HG03095 (cell line): ENCODE results near the gene ZNF224.
A peak's percentile ranks its signal among the peaks of the same experiment; 100 is the strongest.

ENCODE experiments used
- ATAC-seq: cut with Tn5 transposase; IDR thresholded peaks from one replicate; pipeline ENCODE4 v1.9.1; 2021; ENCODE audit warnings: moderate library complexity; ENCODE audit not compliant: unreplicated experiment

The ZNF224 gene

GRCh38 chr19:44093931-44094765 lies at the start of gene ZNF224:
TSS of gene ZNF224 (plus strand) at chr19:44094361. CDS start at chr19:44097874, 3,513 bp downstream.
- peak; percentile 76 for ATAC-seq

GRCh38 chr19:44050740-44051649 lies 43.2 kb upstream of the ZNF224 start:
- ATAC-seq: no peak

- ATAC-seq: no peak
Observed at GRCh38 chr19:44051650-44052402, 42.3 kb upstream of the ZNF224 start, which contains the start of gene ZNF223. TSS of gene ZNF223 (plus strand) at chr19:44052036. CDS start at chr19:44055177, 3,141 bp downstream.

GRCh38 chr19:44055870-44056269 lies 38.3 kb upstream of the ZNF224 start:
- no peak for ATAC-seq

GRCh38 chr19:44059229-44059628 lies 34.9 kb upstream of the ZNF224 start:
- ATAC-seq: no peak

GRCh38 chr19:44061038-44061437 lies 33.1 kb upstream of the ZNF224 start:
- no peak for ATAC-seq

- ATAC-seq: no peak
Observed at GRCh38 chr19:44066305-44066704, 27.9 kb upstream of the ZNF224 start.

- ATAC-seq: no peak
Observed at GRCh38 chr19:44069415-44069814, 24.7 kb upstream of the ZNF224 start.

- ATAC-seq: peak; percentile 95
Observed at GRCh38 chr19:44071824-44072542, 22.2 kb upstream of the ZNF224 start, which contains the start of gene ZNF284. TSS of gene ZNF284 (plus strand) at chr19:44072159. CDS start at chr19:44076390, 4,231 bp downstream.

- no peak for ATAC-seq
Observed at GRCh38 chr19:44072543-44073401, 21.4 kb upstream of the ZNF224 start.

GRCh38 chr19:44076325-44076724 lies 17.8 kb upstream of the ZNF224 start:
- no peak for ATAC-seq

- no peak for ATAC-seq
Observed at GRCh38 chr19:44092108-44092507, 2.1 kb upstream of the ZNF224 start.

GRCh38 chr19:44107751-44108150 lies 13.6 kb downstream of the ZNF224 start:
- no peak for ATAC-seq

GRCh38 chr19:44109458-44109857 lies 15.3 kb downstream of the ZNF224 start:
- no peak for ATAC-seq

GRCh38 chr19:44111910-44112463 lies 17.8 kb downstream of the ZNF224 start:
- no peak for ATAC-seq

GRCh38 chr19:44112802-44113137 lies 18.6 kb downstream of the ZNF224 start:
- no peak for ATAC-seq

GRCh38 chr19:44113138-44113783 lies 19.1 kb downstream of the ZNF224 start, which contains the start of gene ZNF225:
TSS of gene ZNF225 (plus strand) at chr19:44113399. CDS start at chr19:44115828, 2,429 bp downstream.
- ATAC-seq: peak; percentile 85

- no peak for ATAC-seq
Observed at GRCh38 chr19:44113784-44114390, 19.7 kb downstream of the ZNF224 start.
